ENCODE measurements around the gene DOCK2.

The DOCK2 gene

GRCh38 chr5:170078458-170078857 lies 441.4 kb downstream of the DOCK2 start:
- TF ChIP-seq, protein P1, sequence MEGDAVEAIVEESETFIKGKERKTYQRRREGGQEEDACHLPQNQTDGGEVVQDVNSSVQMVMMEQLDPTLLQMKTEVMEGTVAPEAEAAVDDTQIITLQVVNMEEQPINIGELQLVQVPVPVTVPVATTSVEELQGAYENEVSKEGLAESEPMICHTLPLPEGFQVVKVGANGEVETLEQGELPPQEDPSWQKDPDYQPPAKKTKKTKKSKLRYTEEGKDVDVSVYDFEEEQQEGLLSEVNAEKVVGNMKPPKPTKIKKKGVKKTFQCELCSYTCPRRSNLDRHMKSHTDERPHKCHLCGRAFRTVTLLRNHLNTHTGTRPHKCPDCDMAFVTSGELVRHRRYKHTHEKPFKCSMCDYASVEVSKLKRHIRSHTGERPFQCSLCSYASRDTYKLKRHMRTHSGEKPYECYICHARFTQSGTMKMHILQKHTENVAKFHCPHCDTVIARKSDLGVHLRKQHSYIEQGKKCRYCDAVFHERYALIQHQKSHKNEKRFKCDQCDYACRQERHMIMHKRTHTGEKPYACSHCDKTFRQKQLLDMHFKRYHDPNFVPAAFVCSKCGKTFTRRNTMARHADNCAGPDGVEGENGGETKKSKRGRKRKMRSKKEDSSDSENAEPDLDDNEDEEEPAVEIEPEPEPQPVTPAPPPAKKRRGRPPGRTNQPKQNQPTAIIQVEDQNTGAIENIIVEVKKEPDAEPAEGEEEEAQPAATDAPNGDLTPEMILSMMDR (IDR thresholded peaks at IDR 0.05), result no peak
- no peak for DNase-seq (ENCODE audit: low spot score)
- H3K27ac ChIP-seq, result no peak overlapping the region
- no peak overlapping the region for H3K4me3 ChIP-seq

GRCh38 chr5:170078931-170079330 lies 441.9 kb downstream of the DOCK2 start:
- no peak overlapping the region for H3K27ac ChIP-seq
- DNase-seq (ENCODE audit: low spot score), result peak; percentile 53
- H3K4me3 ChIP-seq, result no peak overlapping the region
- TF ChIP-seq, protein P1 (IDR thresholded peaks at IDR 0.05), result no peak

DNA sequence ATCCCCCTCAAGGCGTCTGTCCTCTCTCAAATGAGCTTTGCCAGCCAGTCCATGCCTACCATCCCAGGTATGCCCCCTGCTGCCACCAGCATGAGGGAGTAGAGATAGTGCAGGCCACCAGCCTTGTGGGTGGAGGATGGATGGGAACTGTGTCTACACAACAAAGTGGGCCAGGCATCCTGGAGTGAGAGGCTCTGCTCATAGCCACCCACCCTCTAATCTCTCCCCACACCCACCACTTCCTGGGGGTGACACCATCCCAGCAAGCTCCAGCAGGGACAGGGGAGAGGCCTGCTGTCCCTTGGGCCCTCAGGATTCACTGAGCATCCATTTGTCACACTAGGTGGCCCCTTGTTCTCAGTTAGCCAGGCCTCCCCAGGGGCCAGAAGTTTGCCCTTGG lies 443.1 kb downstream of the DOCK2 start:
- no peak overlapping the region for H3K27ac ChIP-seq
- TF ChIP-seq, protein P1 (IDR thresholded peaks at IDR 0.05), result no peak
- DNase-seq (ENCODE audit: low spot score), result no peak
- no peak overlapping the region for H3K4me3 ChIP-seq

- Histone ChIP-seq H3K27ac (no peak overlapping the region), H3K4me3 (no peak overlapping the region)
- TF ChIP-seq, protein P1 (IDR thresholded peaks at IDR 0.05), result no peak
- DNase-seq (ENCODE audit: low spot score), result peak; percentile 62
Measured at GRCh38 chr5:170080786-170081445, 443.8 kb downstream of the DOCK2 start.

DNA sequence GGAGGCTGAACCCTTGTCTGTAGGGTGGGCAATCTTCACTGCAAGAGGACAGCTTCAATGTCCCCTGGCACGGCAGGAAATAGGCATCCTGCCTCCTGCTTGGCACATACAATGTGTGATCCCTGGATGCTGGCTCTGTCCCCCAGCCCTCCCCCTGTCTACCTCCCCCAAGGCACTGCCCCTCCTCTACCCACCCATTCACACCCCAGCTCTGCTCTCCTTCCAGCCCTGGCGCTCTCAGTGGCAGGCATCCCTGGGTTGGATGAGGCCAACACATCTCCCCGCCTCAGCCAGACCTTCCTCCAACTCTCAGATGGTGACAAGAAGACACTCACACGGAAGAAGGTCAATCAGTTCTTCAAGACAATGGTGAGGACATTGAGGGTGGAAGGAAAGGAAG lies 444.5 kb downstream of the DOCK2 start:
- Histone ChIP-seq H3K27ac (no peak overlapping the region), H3K4me3 (no peak overlapping the region)
- DNase-seq (ENCODE audit: low spot score), result peak; percentile 52
- TF ChIP-seq, protein P1 (IDR thresholded peaks at IDR 0.05), result no peak

GRCh38 chr5:170082701-170083100 lies 445.6 kb downstream of the DOCK2 start:
- Histone ChIP-seq H3K4me3 (no peak overlapping the region), H3K27ac (no peak overlapping the region)
- TF ChIP-seq, protein P1 (IDR thresholded peaks at IDR 0.05), result no peak
- peak; percentile 36 for DNase-seq (ENCODE audit: low spot score)

GRCh38 chr5:170087168-170087817 lies 450.2 kb downstream of the DOCK2 start:
- TF ChIP-seq, protein P1 (IDR thresholded peaks at IDR 0.05), result no peak
- no peak for DNase-seq (ENCODE audit: low spot score)
- no peak overlapping the region for H3K27ac ChIP-seq
- H3K4me3 ChIP-seq, result no peak overlapping the region
